Right lobe of liver (tissue), 4 donors: ENCODE measurements around the gene BAIAP2.
"Not testable (repeated sequence)": the region's sequence is repeated elsewhere in the genome, so short reads cannot be mapped to it uniquely, and the experiment has no call there.

Experiments used
- CTCF ChIP-seq, 4 donors: fragments of 200-600 bp in 3 of 4; fragments of 450-650 bp in 1 of 4; IDR thresholded peaks; one replicate each; pipeline versions ENCODE4 v1.5.1 to v1.8.0; 2016 to 2022; ENCODE audit warnings: antibody characterized with exemption in 4 of 4, mild to moderate bottlenecking in 2 of 4
- POLR2A ChIP-seq: fragments of 450-650 bp; IDR thresholded peaks from one replicate; pipeline ENCODE4 v1.6.1; 2017; ENCODE audit warnings: antibody characterized with exemption, mild to moderate bottlenecking
- donor health status: DM: no; HTN: no; CAD: no.
- donor health status: DM: no; HTN: no; CAD: no.
- donor health status: DM: no; HTN: yes; CAD: no.

DNA sequence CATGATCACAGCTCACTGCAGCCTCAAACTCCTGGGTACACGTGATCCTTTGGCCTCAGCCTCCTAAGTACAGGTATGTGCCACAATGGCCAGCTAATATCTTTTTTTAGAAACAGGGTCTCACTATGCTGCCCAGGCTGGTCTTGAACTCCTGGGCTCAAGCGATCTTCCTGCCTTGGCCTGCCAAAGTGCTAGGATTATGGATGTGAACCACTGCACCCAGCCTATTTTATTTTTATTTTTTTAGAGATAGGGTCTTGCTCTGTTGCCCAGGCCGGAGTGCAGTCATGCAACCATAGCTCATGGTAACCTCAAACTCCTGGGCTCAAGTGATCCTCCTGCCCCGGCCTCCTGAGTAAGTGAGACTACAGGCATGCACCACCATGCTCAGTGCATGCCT is 17.6 kb upstream of the BAIAP2 start:
- TF ChIP-seq CTCF (IDR thresholded peaks at IDR 0.05); POLR2A: not testable (repeated sequence)
